HG02981 (cell line): Measurements from ENCODE around the gene DEDD2.

Source experiments
- ATAC-seq: cut with Tn5 transposase; IDR thresholded peaks from one replicate; pipeline ENCODE4 v1.9.1; 2021; ENCODE audit warnings: mild to moderate bottlenecking, moderate library complexity; ENCODE audit not compliant: unreplicated experiment

DEDD2 gene

DNA sequence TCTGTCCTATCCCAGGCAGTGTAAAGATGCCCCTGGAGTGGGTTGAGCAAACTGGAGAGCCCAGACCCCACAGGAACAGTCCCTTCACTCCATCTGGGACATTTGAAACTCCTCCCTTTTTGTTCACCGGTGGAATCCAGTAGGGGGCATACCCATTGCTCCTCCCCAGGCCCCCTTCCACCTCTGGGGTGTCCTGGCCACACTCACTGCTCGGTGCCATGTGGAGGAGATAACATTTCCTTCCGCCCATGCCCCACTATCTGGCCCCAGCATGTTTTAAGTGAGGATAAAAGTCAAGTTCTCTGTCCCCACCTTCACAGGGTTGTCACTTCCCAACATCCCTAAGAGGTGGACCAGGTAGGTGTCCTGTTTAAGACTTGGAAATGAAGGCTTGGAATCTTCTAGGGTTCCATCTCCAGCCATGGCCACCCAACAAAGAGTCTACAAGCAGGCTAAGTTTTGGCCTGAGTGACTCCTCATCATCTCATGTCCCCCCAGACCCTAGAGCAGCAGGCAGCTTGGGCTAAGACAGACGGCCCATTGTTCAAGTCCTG is 11.9 kb upstream of the DEDD2 start:
- no peak for ATAC-seq

DNA sequence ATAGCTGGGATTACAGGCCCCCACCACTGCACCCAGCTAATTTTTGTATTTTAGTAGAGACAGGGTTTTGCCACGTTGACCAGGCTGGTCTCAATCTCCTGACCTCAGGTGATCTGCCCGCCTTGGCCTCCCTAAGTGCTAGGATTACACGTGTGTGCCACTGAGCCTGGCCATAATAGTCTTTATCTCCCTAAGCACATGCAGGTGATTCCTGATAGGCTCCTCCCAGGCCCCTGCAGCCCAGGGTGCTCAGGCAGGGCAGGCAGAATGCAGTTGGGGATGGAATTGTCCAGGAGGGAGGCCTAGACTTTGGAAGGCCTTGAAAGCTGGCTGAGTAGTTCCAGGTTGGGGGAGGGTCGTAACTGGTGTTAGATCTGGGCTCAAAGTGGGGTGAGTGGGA is 11.2 kb upstream of the DEDD2 start:
- ATAC-seq, result no peak

DNA sequence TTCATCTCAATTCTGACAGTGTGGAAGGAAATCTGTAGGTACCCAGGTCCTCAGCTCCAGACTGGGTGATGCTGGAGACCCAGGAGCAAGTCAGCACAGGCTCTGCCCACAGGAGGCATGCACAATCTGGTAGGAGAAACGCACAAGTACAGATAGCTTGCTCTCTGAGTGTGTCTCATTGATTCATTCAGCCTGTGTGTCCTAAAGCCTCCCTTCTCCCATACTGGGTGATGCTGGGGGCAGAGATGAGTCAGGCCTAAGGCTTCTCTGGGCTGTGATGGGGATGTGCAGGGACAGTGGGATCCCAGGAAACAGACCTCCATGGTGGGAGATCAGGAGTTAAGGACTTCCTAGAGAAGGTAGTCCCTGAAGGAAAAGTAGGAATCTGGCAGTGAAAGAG is 9.4 kb upstream of the DEDD2 start:
- ATAC-seq, result no peak

DNA sequence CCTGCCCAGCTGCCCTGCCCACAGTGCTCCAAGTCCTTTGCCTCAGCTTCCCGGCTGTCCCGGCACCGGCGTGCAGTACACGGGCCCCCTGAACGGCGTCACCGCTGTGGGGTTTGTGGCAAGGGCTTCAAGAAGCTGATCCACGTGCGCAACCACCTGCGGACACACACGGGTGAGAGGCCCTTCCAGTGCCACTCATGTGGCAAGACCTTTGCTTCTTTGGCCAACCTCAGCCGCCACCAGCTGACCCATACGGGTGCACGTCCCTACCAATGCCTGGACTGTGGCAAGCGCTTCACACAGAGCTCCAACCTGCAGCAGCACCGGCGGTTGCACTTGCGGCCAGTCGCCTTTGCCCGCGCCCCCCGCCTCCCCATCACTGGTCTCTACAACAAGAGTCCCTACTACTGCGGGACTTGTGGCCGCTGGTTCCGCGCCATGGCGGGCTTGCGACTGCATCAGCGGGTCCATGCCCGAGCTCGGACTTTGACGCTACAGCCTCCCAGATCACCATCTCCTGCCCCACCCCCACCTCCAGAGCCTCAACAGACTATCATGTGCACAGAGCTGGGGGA is 8.3 kb upstream of the DEDD2 start:
- no peak for ATAC-seq

DNA sequence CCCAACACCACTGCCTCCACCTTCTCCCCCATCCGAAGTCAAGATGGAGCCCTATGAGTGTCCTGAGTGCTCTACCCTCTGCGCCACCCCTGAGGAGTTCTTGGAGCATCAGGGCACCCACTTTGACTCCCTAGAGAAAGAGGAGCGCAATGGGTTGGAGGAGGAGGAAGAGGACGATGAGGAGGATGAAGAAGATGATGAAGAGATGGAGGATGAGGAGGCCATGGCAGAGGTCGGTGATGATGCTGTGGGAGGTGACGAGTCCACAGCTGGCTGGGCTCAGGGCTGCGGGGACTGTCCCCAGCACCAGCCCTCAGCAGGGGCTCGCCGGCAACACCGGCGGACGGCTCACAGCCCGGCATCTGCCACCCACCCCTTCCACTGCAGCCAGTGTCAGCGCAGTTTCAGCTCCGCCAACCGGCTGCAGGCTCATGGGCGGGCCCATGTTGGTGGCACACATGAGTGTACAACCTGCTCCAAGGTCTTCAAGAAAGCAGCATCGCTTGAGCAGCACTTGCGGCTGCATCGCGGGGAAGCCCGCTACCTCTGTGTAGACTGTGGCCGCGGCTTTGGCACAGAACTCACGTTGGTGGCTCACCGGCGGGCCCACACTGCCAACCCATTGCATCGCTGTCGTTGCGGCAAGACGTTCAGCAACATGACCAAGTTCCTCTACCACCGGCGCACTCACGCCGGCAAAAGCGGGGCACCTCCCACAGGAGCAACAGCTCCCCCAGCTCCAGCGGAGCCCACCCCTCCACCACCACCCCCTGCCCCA is 7.7 kb upstream of the DEDD2 start:
- no peak for ATAC-seq

DNA sequence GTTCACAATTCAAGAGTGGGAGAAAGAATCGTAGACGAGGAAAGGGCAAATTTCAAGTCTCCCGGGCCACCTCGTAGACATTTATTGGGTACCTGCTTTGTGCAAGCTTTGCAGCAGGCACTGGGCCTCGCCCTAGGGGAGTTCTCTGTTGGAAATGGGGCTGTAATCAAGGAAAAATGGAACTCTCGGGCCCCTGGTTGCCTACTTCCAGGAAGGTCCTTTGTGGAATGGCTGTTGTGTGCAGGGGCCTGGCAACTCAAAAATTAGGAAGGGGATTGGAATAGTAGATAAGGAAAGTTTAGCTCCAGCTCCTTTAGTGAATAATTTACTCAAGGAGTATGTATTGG is 3.2 kb upstream of the DEDD2 start:
- no peak for ATAC-seq

DNA sequence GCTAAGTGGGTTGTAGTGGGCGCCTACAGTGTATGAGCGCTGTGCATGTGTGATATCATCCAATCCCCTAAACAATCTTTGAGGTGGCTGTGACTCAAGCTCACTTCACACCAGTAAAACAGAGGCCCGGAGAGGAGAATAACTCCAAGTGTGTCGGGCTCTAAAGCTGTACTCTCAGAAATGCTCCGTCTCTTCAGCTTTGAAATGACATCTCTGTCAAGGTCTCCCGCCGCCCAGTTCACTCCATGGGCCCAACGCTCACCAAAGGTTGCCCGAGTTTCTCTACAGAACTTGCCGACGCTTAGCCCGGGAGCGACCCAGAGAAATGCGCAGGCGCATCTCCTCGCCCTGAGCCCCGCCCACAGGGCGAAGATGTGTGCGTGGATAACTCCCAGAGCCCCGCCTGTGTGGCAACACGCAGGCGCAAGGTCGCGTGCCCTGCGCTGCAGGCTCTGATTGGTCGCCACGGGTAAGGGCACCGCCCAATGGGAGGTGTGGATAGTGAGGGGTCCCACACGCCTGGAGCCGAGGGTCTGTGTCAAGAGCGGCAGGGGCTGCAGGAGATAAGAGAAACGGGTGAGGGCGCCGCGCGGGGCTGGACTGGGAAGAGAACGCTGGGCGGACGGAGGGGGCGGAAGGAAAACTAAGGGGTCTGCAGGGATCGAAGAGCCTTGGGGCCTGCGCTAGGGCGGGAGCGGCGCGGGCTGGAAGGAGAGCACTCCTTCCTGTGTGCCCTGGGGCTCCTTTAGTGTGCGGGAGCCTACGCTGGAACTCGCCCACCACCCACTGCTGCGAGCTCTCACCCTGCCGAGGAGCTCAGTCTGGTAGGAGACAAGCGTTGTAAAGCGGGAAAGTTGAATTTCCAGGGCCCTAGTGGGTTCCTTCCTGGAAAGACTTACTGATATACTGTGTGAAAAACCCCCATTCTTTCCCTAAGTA is 2.6 kb upstream of the DEDD2 start, which contains the start of gene ZNF526:
Gene ZNF526 (plus strand): TSS at position 501 of the 939 bp plus-strand sequence. CDS start 4,092 bp downstream, outside the sequence.
- ATAC-seq, result peak; percentile 68

DNA sequence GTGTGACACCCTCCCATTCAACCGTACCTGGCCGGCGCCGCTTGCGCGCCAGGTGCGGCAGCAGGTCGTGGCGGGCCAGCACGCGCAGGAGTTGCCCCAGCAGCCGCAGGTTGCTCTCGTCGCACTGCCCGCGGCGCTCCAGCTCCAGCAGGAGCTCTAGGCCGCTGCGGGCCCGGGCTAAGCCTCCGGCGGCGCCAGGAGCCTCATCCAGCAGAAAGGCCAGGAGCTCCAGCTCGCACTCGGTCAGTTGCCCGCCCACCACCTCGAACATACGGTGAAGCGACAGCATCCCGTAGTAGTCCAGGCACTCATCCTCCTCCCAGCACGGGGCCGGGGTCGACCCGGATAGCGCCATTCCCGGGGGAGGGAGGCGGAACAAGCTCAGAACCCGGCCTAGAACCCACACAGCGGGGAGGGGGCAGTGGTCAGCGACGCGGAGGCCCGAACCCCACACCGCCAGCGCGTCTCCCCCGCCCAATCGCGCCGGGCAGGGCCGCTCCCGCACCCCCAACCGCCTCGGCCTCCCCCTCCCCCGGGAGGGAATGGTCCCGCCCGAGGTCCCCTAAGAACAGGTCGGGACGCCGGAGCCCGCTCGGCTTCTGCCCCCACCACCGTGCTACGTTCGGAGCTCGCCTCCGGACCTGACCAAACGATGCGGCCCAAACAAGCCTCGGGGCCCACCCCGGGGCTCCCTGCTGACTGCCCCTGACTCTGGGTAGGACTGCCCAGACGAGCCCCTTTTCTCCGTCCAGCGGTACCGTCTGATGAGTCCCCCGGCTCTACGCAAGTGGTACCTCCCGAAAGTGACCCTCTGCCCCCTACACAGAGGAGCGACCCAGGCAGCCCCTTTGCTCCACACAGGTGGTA is 591 bp downstream of the DEDD2 start:
- peak; percentile 1 for ATAC-seq

DNA sequence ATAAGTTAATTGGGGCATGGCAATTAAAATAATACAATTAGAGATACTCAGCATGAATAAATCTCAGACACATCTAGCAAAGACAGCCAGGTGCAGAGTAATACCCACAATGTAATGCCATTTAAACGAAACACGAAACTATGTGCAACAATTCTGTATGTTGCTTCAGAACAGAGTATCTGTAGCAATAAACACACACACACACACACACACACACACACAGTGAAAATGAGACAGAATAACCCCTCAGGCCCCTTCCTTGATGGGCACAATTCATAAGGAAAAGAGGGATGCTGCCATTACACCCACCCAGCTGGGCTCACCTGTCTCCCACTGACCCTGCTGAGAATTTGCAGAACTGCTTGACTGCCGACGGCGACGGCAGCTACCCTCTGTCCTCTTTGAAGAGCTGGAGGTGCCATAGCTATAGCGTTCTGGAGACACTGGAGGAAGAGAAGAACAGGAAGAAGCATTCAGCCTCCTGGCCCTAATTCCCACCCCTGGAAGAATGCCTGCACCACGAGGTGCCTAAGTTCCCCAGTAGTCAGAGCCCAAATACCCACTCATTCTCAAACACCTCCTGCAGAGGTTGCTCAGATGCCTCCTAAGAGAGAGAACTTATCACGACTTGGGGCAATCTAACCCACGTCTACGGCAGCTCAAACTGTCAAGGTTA is 2.5 kb downstream of the DEDD2 start:
- ATAC-seq, result no peak

DNA sequence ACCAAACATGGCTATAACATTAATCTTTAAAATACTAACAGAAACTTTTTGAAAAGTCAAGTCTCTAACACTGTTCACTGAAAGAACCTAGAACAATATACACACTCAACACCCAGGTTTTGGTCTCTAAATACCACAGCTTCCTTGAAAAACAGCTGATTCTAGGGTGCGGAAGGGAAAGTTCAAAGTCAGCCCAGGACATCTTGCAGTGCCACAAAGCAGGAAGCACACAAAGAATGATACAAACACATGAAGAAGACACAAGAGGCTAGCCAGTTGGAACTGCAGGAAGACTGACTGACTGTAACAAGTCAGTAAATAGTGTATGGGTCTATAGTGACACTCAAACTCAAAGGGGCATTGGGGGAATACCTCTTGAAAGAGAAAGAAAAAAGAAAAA is 4.6 kb downstream of the DEDD2 start:
- ATAC-seq, result no peak

DNA sequence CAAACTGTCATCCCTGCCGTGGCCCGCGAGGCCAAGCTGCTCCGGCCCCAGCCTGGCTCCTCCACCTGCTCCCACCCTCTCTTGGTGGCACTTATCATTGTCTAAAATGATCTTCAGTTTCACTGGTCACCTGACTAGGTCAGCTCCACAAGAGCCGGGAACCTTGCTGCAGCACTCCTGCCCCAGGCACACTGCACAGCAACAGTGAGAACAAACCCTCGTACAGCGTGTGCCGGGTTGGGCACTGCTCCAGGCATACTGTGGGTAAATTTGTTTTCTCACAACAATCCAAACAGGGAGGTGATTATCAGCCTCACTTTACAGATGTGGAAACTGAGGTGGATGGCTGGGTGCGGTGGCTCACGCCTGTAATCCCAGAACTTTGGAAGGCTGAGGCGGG is 8.9 kb downstream of the DEDD2 start:
- no peak for ATAC-seq

DNA sequence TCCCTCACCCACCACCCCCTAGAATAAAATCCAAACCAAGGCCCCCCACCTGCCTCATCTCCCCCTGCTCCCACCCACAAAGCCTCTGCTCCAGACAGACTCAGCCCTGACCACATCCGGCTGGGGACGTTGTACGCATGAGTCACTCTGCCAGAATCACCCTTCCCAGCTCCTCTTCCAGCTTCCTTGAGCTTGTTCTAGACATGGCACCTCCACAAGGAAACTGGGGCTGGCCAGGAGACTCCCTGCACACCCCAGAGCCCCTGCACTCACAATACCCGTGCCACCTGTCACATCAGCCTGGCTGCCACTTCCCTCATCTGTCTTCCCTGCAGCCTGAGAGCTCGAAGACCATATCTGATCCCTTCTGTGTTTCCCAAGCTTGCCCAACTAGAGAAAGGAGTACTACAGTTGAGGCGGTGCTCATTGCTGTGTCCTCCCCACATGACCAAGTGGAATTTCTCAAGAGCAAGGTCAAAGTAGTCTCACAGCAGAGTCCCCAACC is 9.7 kb downstream of the DEDD2 start:
- ATAC-seq, result no peak

DNA sequence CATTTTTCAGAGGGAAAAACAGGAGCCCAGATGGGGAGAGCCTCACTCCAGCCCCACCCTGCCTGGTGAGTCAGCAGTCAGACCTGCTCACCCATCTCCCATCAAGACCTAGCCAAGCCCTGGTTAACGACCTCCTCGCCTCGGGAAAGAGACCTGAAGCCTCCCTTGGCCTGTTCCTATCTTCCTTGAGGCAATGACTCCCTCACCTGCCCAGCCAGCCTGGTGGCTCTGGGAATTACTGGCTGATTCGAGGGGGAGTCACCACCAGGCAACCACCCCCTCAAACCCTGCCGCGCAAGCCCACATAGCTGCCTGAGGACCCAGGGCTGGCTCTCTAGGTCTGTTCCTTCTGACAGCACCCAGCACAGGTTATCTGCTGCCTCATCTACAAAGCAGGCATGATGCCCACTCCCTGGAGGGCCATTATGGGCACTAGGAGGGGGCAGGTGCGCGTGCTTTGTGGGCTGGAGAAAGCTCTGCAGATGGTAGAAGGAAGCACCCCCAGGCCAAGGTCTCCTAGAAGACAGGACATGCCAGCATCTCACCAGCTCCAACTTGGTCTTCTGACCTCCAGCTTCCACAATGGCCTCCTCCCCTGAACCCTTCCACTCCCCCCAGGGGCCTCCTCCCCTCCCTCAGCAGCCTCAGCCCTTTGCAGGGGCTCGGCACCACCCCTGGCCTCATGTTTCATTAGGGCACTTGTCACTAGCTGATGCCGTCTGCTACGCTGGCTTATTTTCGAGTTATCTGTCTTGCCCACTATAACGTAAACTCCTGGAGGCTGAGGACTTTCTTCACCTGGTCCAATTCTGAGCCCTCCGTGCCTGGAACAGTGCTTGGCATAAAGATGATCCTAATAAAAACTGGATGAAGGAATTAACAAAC is 10.4 kb downstream of the DEDD2 start:
- ATAC-seq, result no peak

DNA sequence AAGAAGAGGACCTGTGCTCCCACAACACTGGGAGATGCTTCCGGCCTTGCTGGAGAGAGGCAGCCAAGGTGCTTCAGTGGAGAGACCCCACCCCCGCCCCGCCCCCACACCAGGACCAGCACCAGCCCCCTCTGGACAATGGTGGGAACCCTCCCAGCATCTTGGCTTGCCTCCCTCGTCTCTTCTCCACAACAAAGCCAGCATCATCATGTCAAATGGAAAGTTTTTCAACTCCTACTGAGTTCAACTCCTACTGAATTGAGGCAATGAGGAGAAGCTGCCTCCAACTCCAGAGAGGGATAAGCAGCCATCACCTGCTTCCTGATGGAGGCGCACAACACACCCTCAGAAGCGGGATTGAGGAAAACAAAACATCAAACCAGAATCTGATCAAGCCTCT is 12.8 kb downstream of the DEDD2 start:
- no peak for ATAC-seq

DNA sequence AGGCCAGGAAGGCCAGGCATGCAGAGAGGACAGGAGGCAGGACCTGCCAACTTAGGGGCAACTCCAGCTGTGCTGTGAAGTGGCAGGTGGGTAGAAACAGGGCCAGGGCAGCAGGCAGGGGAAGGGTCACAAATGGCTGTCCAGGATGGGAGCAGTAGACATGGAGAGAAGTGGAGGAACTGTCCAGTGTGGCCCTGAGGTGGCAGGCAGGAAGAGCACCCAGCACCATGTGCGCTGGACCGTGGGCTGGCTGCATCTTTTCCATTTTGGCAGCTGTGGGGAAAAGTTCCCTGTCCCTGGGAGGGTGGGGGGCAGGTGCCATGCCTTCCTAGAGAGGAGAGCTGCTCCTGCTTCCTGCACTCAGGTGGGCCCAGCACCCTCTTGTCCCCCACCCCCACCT is 13.8 kb downstream of the DEDD2 start:
- ATAC-seq, result no peak

DNA sequence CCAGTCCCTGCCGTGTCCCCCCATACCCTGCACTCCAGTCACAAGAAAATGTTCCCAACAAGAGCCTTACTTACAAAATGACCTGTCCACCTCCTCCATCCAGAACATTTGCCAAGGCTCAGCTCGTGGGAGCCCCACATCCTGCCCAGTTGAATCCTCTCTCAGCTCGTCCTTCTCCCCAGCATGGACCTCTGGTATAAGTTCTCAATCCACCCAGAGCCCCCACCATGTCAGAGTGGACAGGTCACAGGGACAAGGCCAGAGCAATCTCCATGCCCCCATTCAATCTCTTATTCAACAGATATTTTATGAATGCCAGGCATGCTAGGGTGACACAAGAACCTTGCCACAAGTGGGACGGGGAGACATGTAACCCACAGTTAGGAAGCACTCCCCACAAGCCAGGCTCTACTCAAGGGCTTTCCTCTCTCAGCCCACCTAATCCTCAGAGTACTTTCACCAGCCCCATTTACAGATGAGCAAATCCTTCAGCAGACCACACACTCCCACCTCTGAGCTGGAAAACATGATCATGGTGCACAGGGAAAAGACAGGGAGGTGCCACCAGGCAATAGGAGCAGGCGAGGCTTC is 15.1 kb downstream of the DEDD2 start:
- no peak for ATAC-seq

DNA sequence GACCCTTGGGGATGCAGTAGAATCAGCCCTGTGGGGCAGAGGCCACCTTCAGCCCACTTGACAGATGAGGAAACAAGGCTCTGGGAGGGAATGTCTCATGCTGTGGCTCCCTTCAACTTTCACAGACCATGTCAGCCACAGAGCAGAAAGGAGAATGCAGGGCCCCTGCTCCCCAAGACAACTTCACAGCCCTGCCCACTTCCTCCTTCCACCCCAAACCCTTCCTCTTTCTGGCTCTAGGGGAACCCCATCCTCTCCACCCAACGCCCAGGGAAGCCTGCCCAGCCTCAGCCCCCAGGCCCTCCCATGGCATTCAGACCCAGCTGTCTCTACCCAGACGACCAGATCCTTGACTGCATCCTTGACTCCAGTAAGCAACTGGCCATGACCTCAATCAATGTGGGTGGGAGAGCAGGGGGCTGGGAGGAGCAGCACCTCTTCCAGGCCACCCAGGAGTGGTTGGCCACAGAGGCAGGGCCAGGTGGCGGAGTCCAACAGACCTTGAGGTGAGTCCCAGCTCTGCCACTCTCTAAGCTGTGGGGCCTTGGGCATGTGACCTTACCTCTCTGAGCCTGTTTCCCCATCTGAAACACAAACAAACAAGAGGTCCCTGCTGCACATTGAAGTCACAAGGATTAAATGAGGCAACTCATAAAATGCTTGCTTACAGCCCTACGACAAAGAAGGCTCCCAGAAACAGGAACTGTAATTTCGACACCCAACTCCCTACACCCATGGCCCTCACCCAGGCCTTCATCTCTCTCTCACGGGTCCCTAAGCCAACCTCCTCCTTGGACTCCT is 15.8 kb downstream of the DEDD2 start:
- ATAC-seq, result no peak
